ENCODE results near the gene DFFA.
"Not testable (repeated sequence)": the region's sequence is repeated elsewhere in the genome, so short reads cannot be mapped to it uniquely, and the experiment has no call there.

Gene DFFA

DNA sequence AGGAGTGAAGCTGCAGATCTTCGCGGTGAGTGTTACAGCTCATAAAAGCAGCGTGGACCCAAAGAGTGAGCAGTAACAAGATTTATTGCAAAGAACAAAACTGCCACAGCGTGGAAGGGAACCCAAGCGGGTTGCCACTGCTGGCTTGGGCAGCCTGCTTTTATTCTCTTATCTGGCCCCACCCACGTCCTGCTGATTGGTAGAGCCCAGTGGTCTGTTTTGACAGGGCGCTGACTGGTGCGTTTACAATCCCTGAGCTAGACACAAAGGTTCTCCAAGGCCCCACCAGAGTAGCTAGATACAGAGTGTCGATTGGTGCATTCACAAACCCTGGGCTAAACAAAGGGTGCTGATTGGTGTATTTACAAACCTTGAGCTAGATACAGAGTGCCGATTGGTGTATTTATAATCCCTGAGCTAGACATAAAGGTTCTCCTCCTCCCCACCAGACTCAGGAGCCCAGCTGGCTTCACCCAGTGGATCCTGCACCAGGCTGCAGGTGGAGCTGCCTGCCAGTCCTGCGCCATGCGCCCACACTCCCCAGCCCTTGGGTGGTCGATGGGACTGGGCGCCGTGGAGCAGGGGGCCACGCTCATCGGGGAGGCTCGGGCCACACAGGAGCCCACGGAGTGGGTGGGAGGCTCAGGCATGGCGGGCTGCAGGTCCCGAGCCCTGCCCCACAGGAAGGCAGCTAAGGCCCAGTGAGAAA lies 46.3 kb downstream of the DFFA start:
- not testable (repeated sequence) for DNase-seq

DNA sequence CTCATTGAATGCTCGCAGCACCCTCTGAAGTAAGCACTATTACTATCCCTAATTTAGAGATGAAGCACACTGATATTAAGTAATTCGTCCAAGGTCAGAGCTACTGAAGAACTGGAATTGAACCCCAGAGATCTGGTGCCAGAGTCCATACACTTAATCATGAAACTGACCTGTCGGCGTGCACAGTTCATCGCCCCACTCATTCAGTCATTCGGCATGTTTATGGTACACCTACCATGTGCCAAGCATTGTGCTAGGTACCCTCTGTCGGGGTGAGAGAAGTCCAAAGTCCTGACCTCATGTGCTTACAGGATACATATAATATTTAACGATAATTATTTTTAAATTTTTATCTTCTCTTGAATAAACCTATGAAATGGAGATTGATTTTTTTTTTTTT lies 47.7 kb downstream of the DFFA start:
- no peak for DNase-seq

DNA sequence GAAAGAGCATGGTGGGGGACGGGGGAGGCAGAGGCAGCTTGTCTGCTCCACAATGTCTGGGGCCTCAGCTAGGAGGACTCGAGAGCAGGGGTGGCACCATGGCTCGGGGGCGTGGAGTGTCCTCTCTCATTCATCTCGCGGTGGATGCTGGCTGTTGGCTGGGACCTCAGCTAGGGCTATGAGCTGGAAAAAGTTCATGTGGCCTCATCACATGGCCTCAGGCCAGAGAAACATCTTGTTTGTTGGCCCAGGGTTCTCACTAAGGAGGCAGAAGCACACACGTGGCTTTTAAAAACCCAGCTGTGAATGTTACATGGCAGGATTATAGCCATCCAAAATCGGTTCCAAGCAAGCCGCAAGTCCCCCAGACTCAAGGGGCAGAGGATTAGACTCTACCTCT lies 48.3 kb downstream of the DFFA start:
- DNase-seq, result no peak

DNA sequence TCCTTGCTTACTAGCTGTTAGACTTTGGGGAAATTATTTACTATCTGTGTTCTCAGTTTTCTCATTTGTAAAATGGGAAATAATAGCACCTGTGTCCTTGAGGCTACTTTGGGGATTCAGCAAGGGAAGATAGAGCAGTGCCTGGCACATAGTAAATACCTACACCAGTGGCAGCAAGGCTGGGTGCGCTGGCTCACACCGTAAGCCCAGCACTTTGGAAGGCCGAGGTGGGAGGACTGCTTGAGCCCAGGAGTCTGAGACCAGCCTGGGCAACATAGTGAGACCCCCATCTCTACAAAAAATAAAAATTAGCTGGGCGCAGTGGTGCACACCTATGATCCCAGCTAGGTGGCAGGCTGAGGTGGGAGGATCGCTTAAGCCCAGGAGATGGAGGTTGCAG lies 50.7 kb downstream of the DFFA start:
- DNase-seq, result no peak

DNA sequence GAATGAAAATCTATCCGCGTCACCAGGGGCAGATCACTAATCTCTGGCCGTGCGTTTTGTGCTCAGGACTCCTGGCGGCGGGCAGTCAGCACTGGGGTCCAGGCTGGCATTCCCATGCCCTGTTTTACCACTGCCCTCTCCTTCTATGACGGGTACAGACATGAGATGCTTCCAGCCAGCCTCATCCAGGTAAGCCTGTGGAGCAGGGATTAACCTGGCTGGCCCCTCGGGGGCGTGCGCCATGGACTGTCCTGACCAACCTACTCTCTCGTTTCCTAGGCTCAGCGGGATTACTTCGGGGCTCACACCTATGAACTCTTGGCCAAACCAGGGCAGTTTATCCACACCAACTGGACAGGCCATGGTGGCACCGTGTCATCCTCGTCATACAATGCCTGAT lies 53.0 kb downstream of the DFFA start:
- no peak for DNase-seq

DNA sequence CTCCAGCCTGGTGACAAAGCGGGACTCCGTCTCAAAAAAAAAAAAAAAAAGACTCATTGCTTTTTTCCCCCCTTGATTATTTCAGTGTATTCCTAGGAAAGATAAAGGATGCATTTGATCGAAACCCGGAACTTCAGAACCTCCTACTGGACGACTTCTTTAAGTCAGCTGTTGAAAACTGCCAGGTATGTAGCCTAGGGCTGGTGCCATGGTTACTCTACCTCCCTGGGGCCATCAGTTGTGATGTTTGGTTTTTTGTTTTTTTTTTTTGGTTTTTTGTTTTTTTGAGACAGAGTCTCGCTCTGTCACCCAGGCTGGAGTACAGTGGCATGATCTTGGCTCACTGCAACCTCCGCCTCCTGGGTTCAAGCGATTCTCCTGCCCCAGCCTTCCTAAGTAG lies 53.6 kb downstream of the DFFA start:
- not testable (repeated sequence) for DNase-seq

DNA sequence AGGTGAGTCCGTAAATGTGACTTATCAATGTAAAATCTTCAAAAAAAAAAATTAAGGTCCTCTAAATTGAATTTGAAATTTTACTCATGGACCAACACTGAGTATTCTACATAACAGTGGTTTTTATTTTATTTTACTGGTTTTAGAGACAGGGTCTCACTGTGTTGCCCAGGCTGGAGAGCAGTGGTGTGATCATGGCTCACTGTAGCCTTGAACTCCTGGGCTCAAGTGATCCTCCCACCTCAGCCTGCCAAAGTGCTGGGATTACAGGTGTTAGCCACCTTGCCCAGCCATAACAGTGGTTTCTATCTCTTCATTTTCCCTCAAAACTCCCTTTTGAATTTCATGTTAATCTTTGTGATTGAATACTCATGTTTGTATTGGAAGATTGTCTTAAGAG lies 56.4 kb downstream of the DFFA start:
- DNase-seq, result not testable (repeated sequence)

DNA sequence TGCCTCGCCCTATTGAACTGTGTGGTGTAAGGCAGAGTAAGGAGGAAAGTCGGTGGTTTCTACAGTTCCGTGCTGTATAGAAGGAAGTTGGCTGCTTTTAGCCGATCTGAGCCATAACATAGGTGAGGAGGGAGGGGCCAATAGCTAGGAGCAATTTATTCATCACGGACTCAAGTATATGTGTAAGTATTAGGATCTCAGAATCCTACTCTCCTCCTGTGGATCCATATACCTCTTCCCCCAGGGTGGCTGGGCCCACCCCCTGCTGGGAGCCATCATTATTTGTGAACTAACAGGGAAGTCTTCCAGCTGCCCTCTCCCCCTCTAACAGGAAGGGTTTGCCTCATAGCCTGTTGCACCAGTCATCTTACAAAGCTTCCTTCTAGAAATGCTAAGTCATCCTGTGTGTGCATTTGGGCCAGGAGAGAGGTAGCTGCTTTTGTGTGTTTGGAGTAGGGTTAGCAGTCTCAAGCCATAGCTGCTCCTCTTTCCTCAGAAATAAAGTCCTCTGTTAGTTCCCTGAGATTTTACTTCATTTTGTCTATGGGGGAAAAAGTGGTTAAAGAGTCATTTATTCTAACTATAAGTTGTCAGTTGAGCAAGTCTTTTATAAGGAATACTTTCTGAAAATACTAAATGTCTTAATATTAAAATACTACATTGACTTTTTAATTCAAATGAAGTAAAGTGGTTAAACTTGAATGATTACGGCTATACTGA lies 57.0 kb downstream of the DFFA start:
- no peak for DNase-seq

DNA sequence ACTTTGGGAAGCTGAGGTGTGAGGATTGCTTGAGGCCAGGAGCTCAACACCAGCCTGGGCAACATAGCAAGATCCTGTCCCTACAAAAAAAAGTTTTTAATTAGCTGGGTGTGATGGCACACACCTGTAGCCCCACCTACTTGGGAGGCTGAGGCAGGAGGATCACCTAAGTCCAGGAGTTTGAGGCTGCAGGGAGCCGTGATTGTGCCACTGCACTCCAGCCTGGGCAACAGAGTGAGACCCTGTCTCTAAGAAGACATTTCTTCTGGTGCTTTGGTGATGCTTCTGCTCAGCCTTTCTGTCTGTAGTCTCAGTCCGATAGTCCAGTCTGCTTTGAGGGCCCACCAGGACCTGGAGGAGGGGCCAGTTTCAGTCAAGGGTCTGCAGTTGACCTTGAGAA lies 65.1 kb downstream of the DFFA start:
- no peak for DNase-seq

Data from NCI-H510A (cell line).